PC-3 (cell line): ENCODE data around the gene TXNL4B.

ENCODE experiments used
- EZH2 ChIP-seq: fragments of 300-600 bp; sonication (generic); IDR thresholded peaks from one replicate; pipeline ENCODE4 v1.6.1; 2017; ENCODE audit warnings: antibody characterized with exemption, mild to moderate bottlenecking, low read length; ENCODE audit not compliant: unreplicated experiment
- TF ChIP-seq, protein P1 (sequence below): fragments of 300-600 bp; sonication (generic); conservative IDR thresholded peaks from 2 replicates; pipeline ENCODE4 v1.5.1; 2017; ENCODE audit warnings: antibody characterized with exemption, low read depth, mild to moderate bottlenecking, low read length

DNA sequence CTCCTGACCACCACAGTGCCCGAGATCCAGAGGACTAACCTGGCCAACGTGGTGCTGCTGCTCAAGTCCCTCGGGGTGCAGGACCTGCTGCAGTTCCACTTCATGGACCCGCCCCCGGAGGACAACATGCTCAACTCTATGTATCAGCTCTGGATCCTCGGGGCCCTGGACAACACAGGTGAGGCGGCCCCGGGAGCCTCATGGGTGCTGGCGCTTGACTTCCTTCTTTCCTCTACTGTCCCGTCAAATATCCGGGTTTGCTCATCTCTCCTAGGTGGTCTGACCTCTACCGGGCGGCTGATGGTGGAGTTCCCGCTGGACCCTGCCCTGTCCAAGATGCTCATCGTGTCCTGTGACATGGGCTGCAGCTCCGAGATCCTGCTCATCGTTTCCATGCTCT lies 14.0 kb upstream of the TXNL4B start:
- TF ChIP-seq, protein P1, sequence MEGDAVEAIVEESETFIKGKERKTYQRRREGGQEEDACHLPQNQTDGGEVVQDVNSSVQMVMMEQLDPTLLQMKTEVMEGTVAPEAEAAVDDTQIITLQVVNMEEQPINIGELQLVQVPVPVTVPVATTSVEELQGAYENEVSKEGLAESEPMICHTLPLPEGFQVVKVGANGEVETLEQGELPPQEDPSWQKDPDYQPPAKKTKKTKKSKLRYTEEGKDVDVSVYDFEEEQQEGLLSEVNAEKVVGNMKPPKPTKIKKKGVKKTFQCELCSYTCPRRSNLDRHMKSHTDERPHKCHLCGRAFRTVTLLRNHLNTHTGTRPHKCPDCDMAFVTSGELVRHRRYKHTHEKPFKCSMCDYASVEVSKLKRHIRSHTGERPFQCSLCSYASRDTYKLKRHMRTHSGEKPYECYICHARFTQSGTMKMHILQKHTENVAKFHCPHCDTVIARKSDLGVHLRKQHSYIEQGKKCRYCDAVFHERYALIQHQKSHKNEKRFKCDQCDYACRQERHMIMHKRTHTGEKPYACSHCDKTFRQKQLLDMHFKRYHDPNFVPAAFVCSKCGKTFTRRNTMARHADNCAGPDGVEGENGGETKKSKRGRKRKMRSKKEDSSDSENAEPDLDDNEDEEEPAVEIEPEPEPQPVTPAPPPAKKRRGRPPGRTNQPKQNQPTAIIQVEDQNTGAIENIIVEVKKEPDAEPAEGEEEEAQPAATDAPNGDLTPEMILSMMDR: no peak
- no peak for TF ChIP-seq EZH2
